Kidney (tissue), 14 donors: ENCODE results near the gene ZMYM2. TPM values are rescaled to one million over a fixed set of nuclear protein-coding genes. Genes with fewer than 3 reads are reported as not detected.
A peak's percentile ranks its signal among the peaks of the same experiment; 100 is the strongest.

Experiments used
- DNase-seq, 5 donors: peaks; one replicate each; pipeline ENCODE4 v3.0.0-alpha.2; 2013 to 2020
- FAIRE-seq: peaks from 2 replicates; lab custom pipeline; 2012; peaks lifted over from hg19 to GRCh38; lab: Jason Lieb, UNC
- H3K27ac ChIP-seq, 2 donors: one replicate each; pipeline ENCODE4 v1.7.0; 2013; ENCODE audit warnings: low read depth in 2 of 2, low read length in 2 of 2, inconsistent platforms in 1 of 2
- H3K27me3 ChIP-seq: one replicate; pipeline ENCODE4 v1.7.1; 2013; ENCODE audit warnings: low read length, inconsistent platforms; ENCODE audit not compliant: control insufficient read depth, insufficient read depth
- H3K36me3 ChIP-seq, 3 donors: one replicate each; pipeline versions ENCODE4 v1.7.0 to v1.7.1; 2013; ENCODE audit warnings: low read length in 3 of 3, control low read depth in 1 of 3, inconsistent platforms in 1 of 3; ENCODE audit not compliant: insufficient read depth in 3 of 3, control insufficient read depth in 2 of 3
- H3K4me1 ChIP-seq, 3 donors: one replicate each; pipeline versions ENCODE4 v1.7.0 to v1.7.1; 2013; ENCODE audit warnings: low read length in 3 of 3, inconsistent platforms in 1 of 3, low read depth in 1 of 3; ENCODE audit not compliant: control insufficient read depth in 2 of 3, insufficient read depth in 2 of 3
- H3K4me3 ChIP-seq, 3 donors: one replicate each; pipeline versions ENCODE4 v1.7.0 to v1.8.1; 2013; ENCODE audit warnings: low read length in 3 of 3, control low read depth in 1 of 3, inconsistent platforms in 1 of 3
- H3K9ac ChIP-seq, 3 donors: one replicate each; pipeline versions ENCODE4 v1.7.0 to v1.7.1; 2013; ENCODE audit warnings: low read length in 3 of 3, control low read depth in 1 of 3, inconsistent platforms in 1 of 3
- H3K9me3 ChIP-seq, 3 donors: one replicate each; pipeline versions ENCODE4 v1.7.0 to v1.7.1; 2013; ENCODE audit warnings: low read length in 3 of 3, control low read depth in 1 of 3, inconsistent platforms in 1 of 3; ENCODE audit not compliant: control insufficient read depth in 2 of 3, insufficient read depth in 1 of 3
- CTCF ChIP-seq: IDR thresholded peaks from 3 replicates; pipeline ENCODE4 v1.5.1; 2012; ENCODE audit warnings: mild to moderate bottlenecking, moderate library complexity, borderline replicate concordance; ENCODE audit not compliant: insufficient read depth; ENCODE audit errors: extremely low read depth
- intact Hi-C: fragments of 100-400 bp; cut with DNase I; formaldehyde crosslinking; loops from one replicate; pipeline ENCODE4 v1.11.1; 2022
- polyA plus RNA-seq: library from polyadenylated mRNA; stranded (reverse); fragments of 350-450 nt; fragmentation: Illumina TruSeq; extraction: RNeasy Lipid Tissue Mini Kit (QIAGEN cat#74804); gene quantifications from one replicate; pipeline ENCODE4 v1.2.3, GENCODE V29; 2014; ENCODE audit warnings: low read depth, low replicate concordance; ENCODE audit not compliant: insufficient read depth
- total RNA-seq: library from RNA; stranded (reverse); fragmentation: NEBNext Ultra II Directional; extraction: Animal tissue kit (Norgen Biotek cat#: 25700); gene quantifications from one replicate; pipeline ENCODE4 v1.2.1, GENCODE V29; 2021
- donor health status: control.
- donor health status: control.
- donor health status: control.
- donor health status: control.
- donor health status: control.
- donor health status: DM: yes; HTN: yes; CAD: no.
- donor health status: Normal renal cell carcinoma (clear cell type).

Gene ZMYM2
- total and polyA plus RNA-seq, 2 donors from 2014 or later: 22.7 to 81.3 TPM

- Histone ChIP-seq H3K4me3 (peak overlapping the region; percentile 79 to 89 (median 84)), H3K9ac (peak overlapping the region; percentile 76 to 97 (median 91)), H3K9me3 (no peaks in the 10 kb centered on the region), H3K27me3 (no peaks in the 10 kb centered on the region), H3K4me1 (peaks cover 5 to 16% (median 15%) of the 10 kb centered on the region in 3 donors), H3K27ac (peak overlapping the region; percentile 93 to 95), H3K36me3 (peaks cover 0 to 6% (median 5%) of the 10 kb centered on the region in 3 donors)
- TF ChIP-seq CTCF: peak; percentile 85
- DNase-seq: peak; percentile 94 to 97 (median 94)
- intact Hi-C loops: no loop called here
- peak; percentile 83 for FAIRE-seq
Observed at GRCh38 chr13:19959831-19960652, 1.5 kb downstream of the ZMYM2 start.

GRCh38 chr13:19960653-19960976 lies 2.1 kb downstream of the ZMYM2 start:
- DNase-seq: no peak
- Histone ChIP-seq H3K9ac (peak overlapping the region in 2 of 3 donors; percentile 4 to 17), H3K9me3 (no peaks in the 10 kb centered on the region), H3K27me3 (no peaks in the 10 kb centered on the region), H3K4me3 (peak overlapping the region in 2 of 3 donors; percentile 79 to 89), H3K36me3 (peaks cover 0 to 6% (median 5%) of the 10 kb centered on the region in 3 donors), H3K4me1 (peaks cover 5 to 16% (median 15%) of the 10 kb centered on the region in 3 donors), H3K27ac (no peak overlapping the region)
- no peak for FAIRE-seq
- intact Hi-C loops: no loop called here
- no peak for TF ChIP-seq CTCF

GRCh38 chr13:19961489-19961888 lies 3.0 kb downstream of the ZMYM2 start:
- Histone ChIP-seq H3K4me1 (peaks cover 5 to 16% (median 15%) of the 10 kb centered on the region in 3 donors), H3K4me3 (peak overlapping the region in 1 of 3 donors; percentile 5)

More at GRCh38 chr13:19961489-19961888, 3.0 kb downstream of the ZMYM2 start:
- Histone ChIP-seq H3K9ac (no peak overlapping the region), H3K36me3 (peaks cover 2 to 6% (median 5%) of the 10 kb centered on the region in 3 donors), H3K9me3 (no peaks in the 10 kb centered on the region), H3K27me3 (no peaks in the 10 kb centered on the region), H3K27ac (no peak overlapping the region)
- intact Hi-C loops: no loop called here
- no peak for TF ChIP-seq CTCF
- no peak for DNase-seq
- FAIRE-seq: no peak
